Nephron (organoid): Measurements from ENCODE around the gene GJB5.

Source experiments
- H3K27ac Mint-ChIP-seq, 3 experiments: 2 replicates each; pipeline ENCODE4 v1.8.0; 2020; ENCODE audit warnings: mixed read lengths in 3 of 3, mild to moderate bottlenecking in 2 of 3, moderate library complexity in 1 of 3
- H3K27me3 Mint-ChIP-seq: 2 replicates; pipeline ENCODE4 v1.8.0; 2021; ENCODE audit warnings: low read depth, mild to moderate bottlenecking, moderate library complexity, mixed read lengths
- H3K36me3 Mint-ChIP-seq: 2 replicates; pipeline ENCODE4 v1.8.0; 2020; ENCODE audit warnings: low read depth, mixed read lengths
- H3K4me1 Mint-ChIP-seq: 2 replicates; pipeline ENCODE4 v1.8.0; 2020; ENCODE audit warnings: mixed read lengths
- H3K4me3 Mint-ChIP-seq, 3 experiments: 2 replicates each; pipeline ENCODE4 v1.8.0; 2020; ENCODE audit warnings: mild to moderate bottlenecking in 3 of 3, mixed read lengths in 3 of 3, moderate library complexity in 2 of 3
- H3K9me3 Mint-ChIP-seq: 2 replicates; pipeline ENCODE4 v1.8.0; 2020; ENCODE audit warnings: mixed read lengths
- CTCF ChIP-seq, 3 experiments: fragments of 200-600 bp; sonication (generic); IDR thresholded peaks; one replicate each; pipeline ENCODE4 v1.5.0; 2021; ENCODE audit warnings: antibody characterized with exemption in 3 of 3; ENCODE audit not compliant: unreplicated experiment in 3 of 3

GJB5 gene

GRCh38 chr1:34784751-34785221 is 29.9 kb downstream of the GJB5 start:
- no peak for TF ChIP-seq CTCF (IDR thresholded peaks at IDR 0.05; ENCODE audit: unreplicated experiment in 3 of 3)
- peaks cover 5% of the 10 kb centered on the region for H3K4me1 Mint-ChIP-seq
- no peaks in the 10 kb centered on the region for H3K36me3 Mint-ChIP-seq
- H3K4me3 Mint-ChIP-seq: no peak overlapping the region
- H3K27ac Mint-ChIP-seq: no peak overlapping the region
- no peaks in the 10 kb centered on the region for H3K9me3 Mint-ChIP-seq
- H3K27me3 Mint-ChIP-seq: peaks cover 70% of the 10 kb centered on the region

- no peak overlapping the region for H3K27ac Mint-ChIP-seq
- TF ChIP-seq CTCF (IDR thresholded peaks at IDR 0.05; ENCODE audit: unreplicated experiment in 3 of 3): no peak
- no peaks in the 10 kb centered on the region for H3K36me3 Mint-ChIP-seq
- peaks cover 5% of the 10 kb centered on the region for H3K4me1 Mint-ChIP-seq
- no peak overlapping the region for H3K4me3 Mint-ChIP-seq
- no peaks in the 10 kb centered on the region for H3K9me3 Mint-ChIP-seq
- peaks cover 70% of the 10 kb centered on the region for H3K27me3 Mint-ChIP-seq
Observed at GRCh38 chr1:34785231-34785874, 30.5 kb downstream of the GJB5 start.

- TF ChIP-seq CTCF (IDR thresholded peaks at IDR 0.05; ENCODE audit: unreplicated experiment in 3 of 3): no peak
- H3K27me3 Mint-ChIP-seq: peaks cover 69% of the 10 kb centered on the region
- H3K4me1 Mint-ChIP-seq: peaks cover 5% of the 10 kb centered on the region
- no peak overlapping the region for H3K27ac Mint-ChIP-seq
- H3K9me3 Mint-ChIP-seq: no peaks in the 10 kb centered on the region
- H3K36me3 Mint-ChIP-seq: no peaks in the 10 kb centered on the region
- H3K4me3 Mint-ChIP-seq: no peak overlapping the region
Observed at GRCh38 chr1:34785875-34786470, 31.1 kb downstream of the GJB5 start.

GRCh38 chr1:34786521-34787325 is 31.9 kb downstream of the GJB5 start:
- H3K9me3 Mint-ChIP-seq: no peaks in the 10 kb centered on the region
- H3K4me3 Mint-ChIP-seq: no peak overlapping the region
- TF ChIP-seq CTCF (IDR thresholded peaks at IDR 0.05; ENCODE audit: unreplicated experiment in 3 of 3): peak; percentile 74 to 83 (median 76)
- peaks cover 69% of the 10 kb centered on the region for H3K27me3 Mint-ChIP-seq
- no peaks in the 10 kb centered on the region for H3K36me3 Mint-ChIP-seq
- H3K27ac Mint-ChIP-seq: no peak overlapping the region
- peaks cover 5% of the 10 kb centered on the region for H3K4me1 Mint-ChIP-seq

- Mint-ChIP-seq H3K27me3 (peaks cover 69% of the 10 kb centered on the region), H3K9me3 (no peaks in the 10 kb centered on the region), H3K27ac (no peak overlapping the region), H3K36me3 (no peaks in the 10 kb centered on the region), H3K4me1 (peaks cover 5% of the 10 kb centered on the region), H3K4me3 (no peak overlapping the region)
- no peak for TF ChIP-seq CTCF (IDR thresholded peaks at IDR 0.05; ENCODE audit: unreplicated experiment in 3 of 3)
Observed at GRCh38 chr1:34787461-34788420, 32.9 kb downstream of the GJB5 start.
